Gastrocnemius medialis (tissue), 4 donors: ENCODE data around the gene ESCO1. TPM values are rescaled to one million over a fixed set of nuclear protein-coding genes. Genes with fewer than 3 reads are reported as not detected.

Experiments used
- ATAC-seq, 2 donors: fragments of 150-250 bp; one replicate each; pipeline ENCODE4 v1.9.1; 2016
- DNase-seq, 2 donors: peaks; one replicate each; pipeline ENCODE4 v3.0.0-alpha.2; 2019
- H3K27ac ChIP-seq, 4 donors: fragments of 200-600 bp; sonication (generic); 1 replicate in 1 of 4; 2 replicates in 3 of 4; pipeline ENCODE4 v1.5.1; 2016 to 2018; ENCODE audit warnings: mild to moderate bottlenecking in 2 of 4, moderate library complexity in 1 of 4
- H3K27me3 ChIP-seq, 3 donors: fragments of 200-600 bp; sonication (generic) in 2 of 3; 1 replicate in 1 of 3; 2 replicates in 2 of 3; pipeline versions ENCODE4 v1.5.1 to v1.6.0; 2016 to 2019; ENCODE audit warnings: mild to moderate bottlenecking in 1 of 3, moderate library complexity in 1 of 3
- H3K36me3 ChIP-seq, 2 donors: fragments of 200-600 bp; sonication (generic) in 1 of 2; one replicate each; pipeline ENCODE4 v1.5.1; 2017 to 2018
- H3K4me1 ChIP-seq, 2 donors: fragments of 200-600 bp; sonication (generic) in 1 of 2; one replicate each; pipeline ENCODE4 v1.5.1; 2016 to 2017; ENCODE audit warnings: mild to moderate bottlenecking in 2 of 2
- H3K4me3 ChIP-seq, 4 donors: fragments of 200-600 bp; sonication (generic) in 3 of 4; 1 replicate in 1 of 4; 2 replicates in 3 of 4; pipeline ENCODE4 v1.5.1; 2016 to 2019; ENCODE audit warnings: mild to moderate bottlenecking in 2 of 4
- H3K9me3 ChIP-seq, 3 donors: fragments of 200-600 bp; sonication (generic) in 2 of 3; 1 replicate in 1 of 3; 2 replicates in 2 of 3; pipeline ENCODE4 v1.5.1; 2016 to 2019
- POLR2A ChIP-seq, 2 donors: fragments of 450-650 bp; IDR thresholded peaks; one replicate each; pipeline ENCODE4 v1.6.1; 2017; ENCODE audit warnings: antibody characterized with exemption in 2 of 2, mild to moderate bottlenecking in 2 of 2, moderate library complexity in 2 of 2
- in situ Hi-C, 4 donors: fragments of 200-750 bp; cut with MboI; loops; one replicate each; pipeline versions ENCODE4 v1.15.0 to v1.8.0; 2017; ENCODE audit warnings: low sequenced_read_pairs in 4 of 4
- intact Hi-C: fragments of 100-400 bp; cut with DNase I; formaldehyde crosslinking; loops from one replicate; pipeline ENCODE4 v1.15.1; 2023; ENCODE audit warnings: low total_unique reads
- total RNA-seq, 4 donors: library from RNA; depleted of rRNA; stranded (reverse); fragments of >200 nt; gene quantifications; one replicate each; pipeline versions ENCODE4 v1.1.0 to v1.2.3, GENCODE V29; 2016
- TF ChIP-seq, protein P1 (sequence below), 5 experiments: fragments of 450-650 bp in 3 of 5; fragments of 200-600 bp in 2 of 5; sonication (generic) in 2 of 5; IDR thresholded peaks in 4 of 5; conservative IDR thresholded peaks in 1 of 5; 1 replicate in 4 of 5; 2 replicates in 1 of 5; pipeline ENCODE4 v1.5.1; 2016 to 2019; ENCODE audit warnings: antibody characterized with exemption in 5 of 5, mild to moderate bottlenecking in 3 of 5, moderate library complexity in 3 of 5

The ESCO1 gene
- total RNA-seq, 4 donors from 2014 or later, result 12.1 to 17.9 (median 17.4) TPM

DNA sequence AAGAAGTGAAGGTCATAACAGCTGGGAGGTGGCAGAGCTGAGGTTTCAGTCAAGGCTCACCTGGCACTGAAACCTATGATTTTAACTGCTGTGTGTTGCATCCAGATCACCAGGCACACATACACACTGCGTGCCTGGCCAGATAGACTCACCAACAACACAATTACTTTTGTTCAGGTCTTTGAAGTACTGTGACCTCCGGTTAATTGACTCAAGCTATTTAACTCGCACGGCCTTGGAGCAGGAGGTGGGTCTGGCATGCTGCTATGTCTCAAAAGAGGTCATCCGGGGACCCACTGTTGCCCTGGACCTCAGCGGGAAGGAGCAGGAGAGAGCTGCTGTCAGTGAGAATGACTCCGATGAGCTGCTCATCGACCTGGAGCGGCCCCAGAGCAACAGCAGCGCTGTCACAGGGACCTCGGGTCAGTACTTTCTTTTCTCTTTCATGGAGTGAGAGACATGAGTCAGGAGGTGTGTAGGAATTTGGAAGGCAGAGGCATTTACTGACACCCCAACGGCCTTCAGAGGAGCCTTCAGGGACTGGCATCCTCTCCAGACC lies 104.1 kb downstream of the ESCO1 start:
- no peak overlapping the region for H3K4me3 ChIP-seq
- H3K4me1 ChIP-seq, result no peaks in the 10 kb centered on the region
- H3K9me3 ChIP-seq, result no peaks in the 10 kb centered on the region
- intact Hi-C loops, result no loop called here
- in situ Hi-C loops, result loop anchor here in 1 of 4 donors (25.0 kb wide), 2 partner anchors 316 to 466 kb away; no protein-coding TSS in a partner anchor
- no peak overlapping the region for H3K27ac ChIP-seq
- H3K27me3 ChIP-seq, result no peaks in the 10 kb centered on the region
- no peak for TF ChIP-seq POLR2A (IDR thresholded peaks at IDR 0.05)
- TF ChIP-seq, protein P1, sequence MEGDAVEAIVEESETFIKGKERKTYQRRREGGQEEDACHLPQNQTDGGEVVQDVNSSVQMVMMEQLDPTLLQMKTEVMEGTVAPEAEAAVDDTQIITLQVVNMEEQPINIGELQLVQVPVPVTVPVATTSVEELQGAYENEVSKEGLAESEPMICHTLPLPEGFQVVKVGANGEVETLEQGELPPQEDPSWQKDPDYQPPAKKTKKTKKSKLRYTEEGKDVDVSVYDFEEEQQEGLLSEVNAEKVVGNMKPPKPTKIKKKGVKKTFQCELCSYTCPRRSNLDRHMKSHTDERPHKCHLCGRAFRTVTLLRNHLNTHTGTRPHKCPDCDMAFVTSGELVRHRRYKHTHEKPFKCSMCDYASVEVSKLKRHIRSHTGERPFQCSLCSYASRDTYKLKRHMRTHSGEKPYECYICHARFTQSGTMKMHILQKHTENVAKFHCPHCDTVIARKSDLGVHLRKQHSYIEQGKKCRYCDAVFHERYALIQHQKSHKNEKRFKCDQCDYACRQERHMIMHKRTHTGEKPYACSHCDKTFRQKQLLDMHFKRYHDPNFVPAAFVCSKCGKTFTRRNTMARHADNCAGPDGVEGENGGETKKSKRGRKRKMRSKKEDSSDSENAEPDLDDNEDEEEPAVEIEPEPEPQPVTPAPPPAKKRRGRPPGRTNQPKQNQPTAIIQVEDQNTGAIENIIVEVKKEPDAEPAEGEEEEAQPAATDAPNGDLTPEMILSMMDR (IDR thresholded peaks at IDR 0.05 in 4 of 5, conservative IDR thresholded peaks at IDR 0.05 in 1 of 5), result no peak
- ATAC-seq (no peak), DNase-seq (no peak)
- no peaks in the 10 kb centered on the region for H3K36me3 ChIP-seq

DNA sequence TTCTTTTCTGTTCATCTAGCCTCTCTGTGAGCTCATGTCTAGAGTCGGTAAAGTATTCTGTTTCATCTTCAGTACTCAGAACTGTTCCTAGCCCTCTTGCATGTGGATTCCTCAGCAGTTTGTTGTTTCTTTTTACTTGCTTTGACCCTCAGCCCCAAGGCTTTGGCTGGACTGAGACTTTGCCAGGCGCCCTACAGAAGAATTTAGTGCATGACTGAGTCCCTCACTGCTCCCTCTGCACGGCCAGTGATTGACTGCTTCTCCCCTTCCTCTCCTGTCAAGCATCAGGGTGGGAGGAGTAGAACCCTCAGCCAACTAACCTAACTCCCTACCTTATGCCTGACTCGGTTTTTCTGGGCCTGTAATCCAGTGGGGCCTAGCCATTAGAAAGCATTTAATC lies 109.8 kb downstream of the ESCO1 start:
- TF ChIP-seq POLR2A (IDR thresholded peaks at IDR 0.05), result no peak
- TF ChIP-seq, protein P1 (IDR thresholded peaks at IDR 0.05 in 4 of 5, conservative IDR thresholded peaks at IDR 0.05 in 1 of 5), result no peak
- intact Hi-C loops (no loop called here), in situ Hi-C loops (loop anchor here in 1 of 4 donors (25.0 kb wide), 2 partner anchors 322 to 472 kb away; no protein-coding TSS in a partner anchor)
- H3K27me3 ChIP-seq, result no peaks in the 10 kb centered on the region
- DNase-seq, result no peak
- H3K4me1 ChIP-seq, result peaks cover 11 to 12% of the 10 kb centered on the region in 2 donors
- ATAC-seq, result no peak
- H3K27ac ChIP-seq, result no peak overlapping the region
- no peaks in the 10 kb centered on the region for H3K36me3 ChIP-seq
- no peaks in the 10 kb centered on the region for H3K9me3 ChIP-seq
- no peak overlapping the region for H3K4me3 ChIP-seq

DNA sequence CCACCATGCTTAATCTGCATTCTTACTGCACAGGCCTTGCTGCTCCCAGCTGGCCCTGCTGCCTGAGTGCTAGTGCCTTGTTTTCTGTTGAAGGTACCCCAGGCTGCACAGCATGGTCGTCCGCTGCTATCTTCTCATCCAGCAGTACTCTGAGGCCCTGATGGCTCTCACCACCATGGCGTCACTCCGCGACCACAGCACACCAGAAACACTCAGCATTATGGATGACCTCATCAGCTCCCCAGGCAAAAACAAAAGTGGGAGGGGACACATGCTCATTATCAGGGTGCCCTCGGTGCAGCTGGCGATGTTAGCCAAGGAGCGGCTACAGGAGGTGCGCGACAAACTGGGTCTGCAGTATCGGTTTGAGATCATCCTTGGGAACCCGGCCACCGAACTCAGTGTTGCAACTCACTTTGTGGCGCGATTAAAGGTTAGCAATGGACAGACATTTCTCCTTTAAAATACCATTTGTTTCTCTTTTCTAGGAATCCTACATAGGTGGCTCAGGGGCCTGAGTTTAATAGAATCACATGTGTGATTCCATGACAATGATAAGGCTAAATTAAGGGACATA lies 110.5 kb downstream of the ESCO1 start:
- Histone ChIP-seq H3K4me3 (no peak overlapping the region), H3K4me1 (peaks cover 11 to 17% of the 10 kb centered on the region in 2 donors), H3K9me3 (no peaks in the 10 kb centered on the region), H3K27me3 (no peaks in the 10 kb centered on the region), H3K36me3 (no peaks in the 10 kb centered on the region), H3K27ac (peak overlapping the region in 1 of 4 donors; percentile 83)
- intact Hi-C loops (loop anchor here (5.0 to 10.0 kb wide), 3 partner anchors 115 to 467 kb away; partner anchors contain the start of genes ABHD3 and ESCO1), in situ Hi-C loops (loop anchor here in 1 of 4 donors (25.0 kb wide), 2 partner anchors 322 to 472 kb away; no protein-coding TSS in a partner anchor)
- ATAC-seq (no peak), DNase-seq (no peak)
- no peak for TF ChIP-seq POLR2A (IDR thresholded peaks at IDR 0.05)
- TF ChIP-seq, protein P1 (IDR thresholded peaks at IDR 0.05 in 4 of 5, conservative IDR thresholded peaks at IDR 0.05 in 1 of 5), result no peak

DNA sequence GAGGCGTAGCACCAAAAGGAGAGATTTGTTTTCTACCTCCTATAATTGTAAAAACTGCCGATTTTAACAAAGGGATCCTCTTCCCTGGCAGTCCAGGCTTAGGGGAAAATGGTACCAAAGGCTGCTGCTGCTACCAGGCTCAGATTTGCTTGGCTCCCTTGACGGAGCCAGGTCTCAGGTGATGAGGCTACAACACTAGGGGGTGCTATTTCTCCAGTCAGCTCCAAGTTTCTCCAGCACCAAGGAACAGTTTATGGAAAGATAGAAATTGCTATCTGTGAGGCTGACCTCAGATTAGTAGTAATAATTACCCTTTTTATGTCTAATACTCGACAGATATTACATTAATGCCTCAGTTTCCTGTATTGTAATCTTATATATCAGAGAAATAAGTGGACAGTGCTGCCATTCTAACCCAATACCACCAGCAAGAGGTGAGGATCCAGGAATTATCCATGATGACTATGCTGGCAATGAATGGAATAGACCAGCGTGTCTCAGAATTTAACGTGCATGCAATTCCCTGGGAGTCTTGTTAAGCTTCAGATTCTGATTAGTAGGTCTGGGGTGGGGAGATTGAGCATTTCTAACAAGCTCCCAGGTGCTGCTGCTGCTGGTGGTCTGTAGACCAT lies 111.3 kb downstream of the ESCO1 start:
- H3K4me1 ChIP-seq, result peaks cover 15 to 25% of the 10 kb centered on the region in 2 donors
- H3K27me3 ChIP-seq, result no peaks in the 10 kb centered on the region
- intact Hi-C loops, result loop anchor here (5.0 to 10.0 kb wide), 3 partner anchors 116 to 468 kb away; partner anchors contain the start of genes ABHD3 and ESCO1
- no peak for TF ChIP-seq POLR2A (IDR thresholded peaks at IDR 0.05)
- TF ChIP-seq, protein P1 (IDR thresholded peaks at IDR 0.05 in 4 of 5, conservative IDR thresholded peaks at IDR 0.05 in 1 of 5), result peak; percentile 50 to 76 (median 68)
- peak; percentile 55 to 76 for ATAC-seq
- in situ Hi-C loops, result loop anchor here in 1 of 4 donors (25.0 kb wide), 2 partner anchors 323 to 473 kb away; no protein-coding TSS in a partner anchor
- peak overlapping the region in 3 of 4 donors; percentile 42 to 83 (median 57) for H3K27ac ChIP-seq
- DNase-seq, result peak in 1 of 2 donors; percentile 58
- H3K9me3 ChIP-seq, result no peaks in the 10 kb centered on the region
- H3K36me3 ChIP-seq, result no peaks in the 10 kb centered on the region
- no peak overlapping the region for H3K4me3 ChIP-seq
